ENCODE data around the gene MIOX.

Gene MIOX

GRCh38 chr22:50454556-50455075 lies 32.0 kb upstream of the MIOX start:
- Histone ChIP-seq H3K4me1 (ENCODE audit: insufficient read depth, low read length, poor library complexity, severe bottlenecking) (peaks cover 5% of the 10 kb centered on the region), H3K9me3 (ENCODE audit: insufficient read depth, low read depth, low read length) (no peaks in the 10 kb centered on the region), H2AFZ (ENCODE audit: low read length) (no peak overlapping the region), H3K27me3 (ENCODE audit: insufficient read depth, low read length, poor library complexity, severe bottlenecking) (no peaks in the 10 kb centered on the region), H3K79me2 (ENCODE audit: insufficient read depth, low read length) (no peaks in the 10 kb centered on the region), H3F3A (ENCODE audit: low read depth) (no peaks in the 10 kb centered on the region), H4K20me1 (ENCODE audit: insufficient read depth, low read length, poor library complexity, severe bottlenecking) (peaks cover 9% of the 10 kb centered on the region), H3K9me2 (replicated peaks; ENCODE audit: low read depth, low read length) (no peaks in the 10 kb centered on the region), H3K4me3 (ENCODE audit: low read length, poor library complexity, severe bottlenecking) (no peak overlapping the region), H3K9ac (ENCODE audit: low read depth, low read length, poor library complexity, severe bottlenecking) (no peak overlapping the region), H3K4me2 (ENCODE audit: low read depth, low read length, poor library complexity, severe bottlenecking) (no peak overlapping the region), H3K36me3 (ENCODE audit: insufficient read depth, low read length) (peaks cover 63% of the 10 kb centered on the region; the same call in 1 of the 2 replicates)
- no peak for TF ChIP-seq CTCF (conservative IDR thresholded peaks at IDR 0.05; ENCODE audit: low read length)
- TF ChIP-seq EZH2phosphoT487 (IDR thresholded peaks at IDR 0.05; ENCODE audit: borderline replicate concordance): no peak

GRCh38 chr22:50455201-50455600 lies 31.5 kb upstream of the MIOX start:
- H3F3A ChIP-seq (ENCODE audit: low read depth): no peaks in the 10 kb centered on the region
- no peak overlapping the region for H3K9ac ChIP-seq (ENCODE audit: low read depth, low read length, poor library complexity, severe bottlenecking)
- peaks cover 7% of the 10 kb centered on the region for H4K20me1 ChIP-seq (ENCODE audit: insufficient read depth, low read length, poor library complexity, severe bottlenecking)
- peaks cover 68% of the 10 kb centered on the region; the same call in 1 of the 2 replicates for H3K36me3 ChIP-seq (ENCODE audit: insufficient read depth, low read length)
- no peaks in the 10 kb centered on the region for H3K4me1 ChIP-seq (ENCODE audit: insufficient read depth, low read length, poor library complexity, severe bottlenecking)
- no peak overlapping the region for H2AFZ ChIP-seq (ENCODE audit: low read length)
- no peak for TF ChIP-seq CTCF (conservative IDR thresholded peaks at IDR 0.05; ENCODE audit: low read length)
- no peak for TF ChIP-seq EZH2phosphoT487 (IDR thresholded peaks at IDR 0.05; ENCODE audit: borderline replicate concordance)
- H3K9me2 ChIP-seq (replicated peaks; ENCODE audit: low read depth, low read length): no peaks in the 10 kb centered on the region
- H3K4me2 ChIP-seq (ENCODE audit: low read depth, low read length, poor library complexity, severe bottlenecking): no peak overlapping the region
- no peaks in the 10 kb centered on the region for H3K27me3 ChIP-seq (ENCODE audit: insufficient read depth, low read length, poor library complexity, severe bottlenecking)
- no peaks in the 10 kb centered on the region for H3K79me2 ChIP-seq (ENCODE audit: insufficient read depth, low read length)
- H3K9me3 ChIP-seq (ENCODE audit: insufficient read depth, low read depth, low read length): no peaks in the 10 kb centered on the region
- H3K4me3 ChIP-seq (ENCODE audit: low read length, poor library complexity, severe bottlenecking): no peak overlapping the region

GRCh38 chr22:50456026-50456425 lies 30.6 kb upstream of the MIOX start:
- peaks cover 72% of the 10 kb centered on the region; the same call in 1 of the 2 replicates for H3K36me3 ChIP-seq (ENCODE audit: insufficient read depth, low read length)
- H4K20me1 ChIP-seq (ENCODE audit: insufficient read depth, low read length, poor library complexity, severe bottlenecking): peaks cover 2% of the 10 kb centered on the region

More at GRCh38 chr22:50456026-50456425, 30.6 kb upstream of the MIOX start:
- Histone ChIP-seq H3K9me3 (ENCODE audit: insufficient read depth, low read depth, low read length) (no peaks in the 10 kb centered on the region), H3K4me1 (ENCODE audit: insufficient read depth, low read length, poor library complexity, severe bottlenecking) (no peaks in the 10 kb centered on the region), H3K4me3 (ENCODE audit: low read length, poor library complexity, severe bottlenecking) (no peak overlapping the region), H3K4me2 (ENCODE audit: low read depth, low read length, poor library complexity, severe bottlenecking) (no peak overlapping the region), H3K27me3 (ENCODE audit: insufficient read depth, low read length, poor library complexity, severe bottlenecking) (no peaks in the 10 kb centered on the region), H2AFZ (ENCODE audit: low read length) (no peak overlapping the region), H3K9me2 (replicated peaks; ENCODE audit: low read depth, low read length) (no peaks in the 10 kb centered on the region), H3K9ac (ENCODE audit: low read depth, low read length, poor library complexity, severe bottlenecking) (no peak overlapping the region), H3K79me2 (ENCODE audit: insufficient read depth, low read length) (no peaks in the 10 kb centered on the region), H3F3A (ENCODE audit: low read depth) (no peaks in the 10 kb centered on the region)
- TF ChIP-seq EZH2phosphoT487 (IDR thresholded peaks at IDR 0.05; ENCODE audit: borderline replicate concordance) (no peak), CTCF (conservative IDR thresholded peaks at IDR 0.05; ENCODE audit: low read length) (no peak)

All from Loucy (cell line).